ENCODE results near the gene LDLR.

LDLR gene

DNA sequence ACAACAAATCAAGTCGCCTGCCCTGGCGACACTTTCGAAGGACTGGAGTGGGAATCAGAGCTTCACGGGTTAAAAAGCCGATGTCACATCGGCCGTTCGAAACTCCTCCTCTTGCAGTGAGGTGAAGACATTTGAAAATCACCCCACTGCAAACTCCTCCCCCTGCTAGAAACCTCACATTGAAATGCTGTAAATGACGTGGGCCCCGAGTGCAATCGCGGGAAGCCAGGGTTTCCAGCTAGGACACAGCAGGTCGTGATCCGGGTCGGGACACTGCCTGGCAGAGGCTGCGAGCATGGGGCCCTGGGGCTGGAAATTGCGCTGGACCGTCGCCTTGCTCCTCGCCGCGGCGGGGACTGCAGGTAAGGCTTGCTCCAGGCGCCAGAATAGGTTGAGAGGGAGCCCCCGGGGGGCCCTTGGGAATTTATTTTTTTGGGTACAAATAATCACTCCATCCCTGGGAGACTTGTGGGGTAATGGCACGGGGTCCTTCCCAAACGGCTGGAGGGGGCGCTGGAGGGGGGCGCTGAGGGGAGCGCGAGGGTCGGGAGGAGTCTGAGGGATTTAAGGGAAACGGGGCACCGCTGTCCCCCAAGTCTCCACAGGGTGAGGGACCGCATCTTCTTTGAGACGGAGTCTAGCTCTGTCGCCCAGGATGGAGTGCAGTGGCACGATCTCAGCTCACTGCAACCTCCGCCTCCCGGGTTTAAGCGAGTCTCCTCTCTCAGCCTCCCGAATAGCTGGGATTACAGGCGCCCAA lies at the start of gene LDLR:
Gene LDLR (plus strand): TSS at position 210 of the 760 bp plus-strand sequence. CDS start 86 bp downstream, at position 296.
- peak; percentile 89 for DNase-seq

DNA sequence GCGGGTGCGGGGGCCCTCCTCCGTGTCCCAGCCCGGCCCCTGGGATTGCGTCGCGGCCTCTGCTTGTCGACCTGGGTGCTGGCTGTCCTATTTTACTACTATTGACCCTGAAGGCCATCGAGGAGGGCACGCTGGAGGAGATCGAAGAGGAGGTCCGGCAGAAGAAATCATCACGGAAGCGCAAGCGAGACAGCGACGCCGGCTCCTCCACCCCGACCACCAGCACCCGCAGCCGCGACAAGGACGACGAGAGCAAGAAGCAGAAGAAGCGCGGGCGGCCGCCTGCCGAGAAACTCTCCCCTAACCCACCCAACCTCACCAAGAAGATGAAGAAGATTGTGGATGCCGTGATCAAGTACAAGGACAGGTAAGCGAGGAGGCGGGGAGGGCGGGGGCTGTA lies 48.1 kb upstream of the LDLR start:
- DNase-seq: no peak

GRCh38 chr19:11041966-11042627 lies 47.2 kb upstream of the LDLR start:
- no peak for DNase-seq

DNA sequence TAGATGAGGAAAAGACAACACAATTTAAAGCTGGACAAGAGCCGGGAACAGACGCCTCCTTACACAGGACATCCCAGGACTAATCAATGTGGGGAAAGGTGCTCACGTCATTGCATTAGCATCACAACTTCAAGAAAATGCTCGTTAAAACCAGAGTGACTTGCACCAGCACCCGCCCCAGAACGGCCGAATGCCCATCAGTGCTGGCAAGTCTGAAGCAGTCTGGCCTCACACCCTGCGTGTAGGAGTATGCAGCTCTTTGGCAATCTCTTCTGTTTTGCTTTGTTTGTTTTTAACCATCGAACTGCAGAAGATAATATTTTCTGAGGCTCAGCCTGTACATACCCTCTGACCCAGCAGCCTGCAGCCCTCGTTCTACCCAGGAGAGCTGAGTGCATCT lies 44.8 kb upstream of the LDLR start:
- DNase-seq: no peak

DNA sequence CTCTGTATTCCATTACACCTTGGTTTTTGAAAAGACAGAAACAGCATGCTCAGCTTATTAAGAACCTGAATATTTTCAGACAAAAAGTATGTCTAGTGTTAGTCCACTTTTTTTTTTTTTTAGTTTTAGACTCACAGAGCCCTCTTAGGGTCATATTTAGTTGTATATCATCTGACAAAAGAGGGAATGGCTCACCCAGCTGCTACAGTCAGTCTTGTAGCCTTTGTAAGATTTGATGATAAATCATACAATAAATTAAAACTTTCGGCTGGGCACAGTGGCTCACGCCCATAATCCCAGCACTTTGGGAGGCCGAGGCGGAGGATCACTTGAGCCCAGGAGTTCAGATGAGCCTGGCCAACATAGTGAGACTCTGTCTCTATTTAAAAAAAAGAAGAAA lies 43.7 kb upstream of the LDLR start:
- no peak for DNase-seq

GRCh38 chr19:11046605-11047354 lies 42.5 kb upstream of the LDLR start:
- DNase-seq: no peak

DNA sequence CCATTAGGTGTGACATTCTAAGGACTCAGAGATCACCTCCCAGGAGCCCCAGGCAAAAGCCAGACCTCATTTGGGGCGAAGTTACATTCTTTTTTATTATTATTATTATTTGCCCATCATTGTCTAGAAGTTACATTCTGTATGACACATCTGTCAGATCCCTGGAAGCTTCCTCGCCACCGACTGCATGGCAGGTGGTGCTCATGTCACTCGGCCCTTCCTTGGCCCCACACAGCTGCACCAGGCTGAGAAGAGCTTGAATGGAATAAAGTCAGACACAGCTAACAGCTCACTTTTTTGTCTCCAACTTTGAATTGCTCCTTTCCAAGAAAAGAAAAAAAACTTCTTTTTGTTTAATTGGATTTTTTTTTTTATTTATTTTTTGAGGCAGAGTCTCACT lies 41.4 kb upstream of the LDLR start:
- no peak for DNase-seq

DNA sequence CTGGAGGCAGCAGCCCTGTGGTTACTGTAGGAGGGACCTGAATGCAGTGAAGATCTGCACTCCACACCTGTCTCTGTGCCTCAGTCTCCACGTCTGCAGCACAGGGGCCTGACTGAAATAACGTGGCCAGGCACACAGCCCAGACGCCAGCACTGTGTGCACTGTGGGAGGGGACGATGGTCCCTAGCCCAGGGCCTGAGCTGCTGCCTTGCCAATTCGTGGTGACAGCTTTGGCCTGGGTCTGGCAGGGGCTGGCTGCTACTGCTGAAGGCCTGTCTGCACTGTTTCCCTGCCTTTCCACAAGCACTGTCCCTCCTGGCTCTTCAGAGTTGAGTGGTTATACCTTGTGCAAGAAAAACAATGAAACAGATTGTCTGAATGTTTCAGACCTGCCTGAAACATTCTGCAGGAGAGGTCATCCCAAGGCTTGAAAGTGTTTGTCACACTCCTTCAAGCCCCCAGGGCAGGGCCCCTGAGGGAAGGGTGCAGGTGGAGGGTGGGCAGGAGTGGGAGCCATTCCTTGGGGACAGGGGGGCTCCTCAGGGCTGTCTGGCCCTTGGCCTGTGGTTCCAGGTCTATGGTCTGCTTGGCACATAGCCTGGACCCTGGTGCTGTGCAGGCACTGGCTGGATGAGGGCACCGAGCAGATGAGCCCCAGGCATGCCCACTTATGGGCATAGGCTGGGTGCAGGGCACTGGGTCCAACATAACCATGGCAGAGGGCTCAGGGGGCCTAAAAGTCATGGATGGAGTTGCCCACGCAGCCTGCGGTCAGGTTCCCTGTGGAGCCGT lies 38.7 kb upstream of the LDLR start:
- no peak for DNase-seq

DNA sequence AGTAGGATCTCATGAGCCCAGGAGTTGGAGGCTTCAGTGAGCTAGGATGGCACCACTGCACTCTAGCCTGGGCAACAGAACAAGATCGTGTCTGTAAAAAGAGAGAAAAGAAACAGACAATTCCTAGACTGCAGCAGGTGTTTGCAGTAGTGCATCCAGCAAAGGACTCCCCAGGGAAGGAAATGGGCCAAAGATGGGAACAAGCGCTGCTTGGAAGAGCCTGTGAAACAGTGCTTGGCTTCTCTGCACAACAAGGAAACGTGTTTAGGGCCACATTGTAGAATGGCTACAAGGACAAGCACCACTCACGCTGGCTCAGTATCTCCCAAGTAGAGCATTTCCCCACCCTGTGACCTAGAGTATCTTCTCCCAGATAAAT lies 35.5 kb upstream of the LDLR start:
- no peak for DNase-seq

- no peak for DNase-seq
These were observed 35.1 kb upstream of the LDLR start for GRCh38 chr19:11054200-11054599.

DNA sequence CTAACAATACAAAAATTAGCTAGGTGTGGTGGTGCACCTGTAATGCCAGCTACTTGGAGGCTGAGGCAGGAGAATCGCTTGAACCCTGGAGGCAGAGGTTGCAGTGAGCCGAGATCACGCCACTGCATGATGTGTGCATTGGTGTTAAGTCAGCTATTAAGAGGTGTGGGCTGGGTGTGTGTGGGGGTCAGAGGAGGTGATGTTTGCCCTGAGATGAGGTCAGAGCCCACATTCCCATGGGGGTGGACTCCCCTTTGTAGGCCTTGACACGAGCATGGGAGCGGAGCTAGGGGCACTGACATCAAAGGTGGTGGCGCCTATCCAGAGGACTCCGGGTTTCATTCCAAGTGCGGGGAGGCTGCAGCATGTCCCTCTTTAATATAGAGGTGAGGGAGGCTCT lies 34.6 kb upstream of the LDLR start:
- no peak for DNase-seq

GRCh38 chr19:11058246-11059030 lies 30.8 kb upstream of the LDLR start:
- no peak for DNase-seq

DNA sequence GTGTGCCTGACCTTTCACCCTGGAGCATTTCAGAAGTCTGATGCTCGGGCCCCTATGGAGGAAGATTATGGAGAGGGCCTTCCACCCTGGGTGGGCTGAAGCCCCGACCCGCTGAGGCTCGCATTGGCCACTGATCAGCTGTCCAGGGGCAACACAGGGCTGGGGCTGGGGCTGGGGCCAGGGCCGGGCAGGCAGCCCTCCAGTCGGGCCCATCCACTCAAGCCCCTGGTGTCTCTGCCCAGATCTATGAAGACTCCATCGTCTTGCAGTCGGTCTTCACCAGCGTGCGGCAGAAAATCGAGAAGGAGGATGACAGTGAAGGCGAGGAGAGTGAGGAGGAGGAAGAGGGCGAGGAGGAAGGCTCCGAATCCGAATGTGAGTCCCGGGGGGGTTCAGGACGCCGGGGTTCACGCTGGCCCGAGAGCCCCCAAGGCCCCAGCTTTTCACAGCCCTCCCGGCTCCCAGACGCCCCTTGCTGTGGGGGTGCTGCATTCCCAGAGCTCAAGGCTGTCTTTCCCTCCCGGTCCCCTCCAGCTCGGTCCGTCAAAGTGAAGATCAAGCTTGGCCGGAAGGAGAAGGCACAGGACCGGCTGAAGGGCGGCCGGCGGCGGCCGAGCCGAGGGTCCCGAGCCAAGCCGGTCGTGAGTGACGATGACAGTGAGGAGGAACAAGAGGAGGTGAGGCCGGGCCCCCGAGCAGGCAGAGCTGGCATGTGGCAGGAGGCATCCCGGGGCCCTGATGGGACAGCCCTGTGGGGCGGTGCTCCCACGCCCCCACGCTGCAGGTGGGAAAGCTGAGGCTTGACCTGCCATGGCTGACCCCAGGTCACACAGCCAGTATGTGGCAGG lies 29.5 kb upstream of the LDLR start:
- no peak for DNase-seq

GRCh38 chr19:11061952-11062351 lies 27.3 kb upstream of the LDLR start:
- DNase-seq: no peak

GRCh38 chr19:11063434-11063833 lies 25.8 kb upstream of the LDLR start:
- no peak for DNase-seq

DNA sequence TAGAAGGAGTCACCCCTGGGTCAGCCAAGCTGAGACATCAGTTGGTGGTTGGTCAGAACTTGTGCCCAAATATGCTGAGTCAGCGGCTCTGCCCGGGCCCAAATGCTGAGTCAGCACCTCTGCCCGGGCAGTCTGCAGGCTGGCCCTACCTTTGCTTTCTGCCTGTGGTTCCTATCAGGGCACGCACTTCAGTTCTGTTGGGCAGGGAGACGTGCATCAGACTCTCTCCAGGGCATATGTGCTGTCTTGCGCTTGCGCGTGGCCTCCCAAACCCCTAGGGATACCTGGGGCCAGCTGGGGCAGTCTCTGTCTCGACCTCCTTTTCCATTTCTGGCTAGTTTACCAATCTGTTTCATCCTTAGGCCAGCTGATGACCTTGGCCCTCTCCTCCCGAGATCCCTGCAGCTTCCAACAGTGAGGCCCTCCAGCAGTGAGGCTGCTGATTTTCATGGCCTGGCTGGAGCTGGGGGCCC lies 24.4 kb upstream of the LDLR start:
- no peak for DNase-seq

DNA sequence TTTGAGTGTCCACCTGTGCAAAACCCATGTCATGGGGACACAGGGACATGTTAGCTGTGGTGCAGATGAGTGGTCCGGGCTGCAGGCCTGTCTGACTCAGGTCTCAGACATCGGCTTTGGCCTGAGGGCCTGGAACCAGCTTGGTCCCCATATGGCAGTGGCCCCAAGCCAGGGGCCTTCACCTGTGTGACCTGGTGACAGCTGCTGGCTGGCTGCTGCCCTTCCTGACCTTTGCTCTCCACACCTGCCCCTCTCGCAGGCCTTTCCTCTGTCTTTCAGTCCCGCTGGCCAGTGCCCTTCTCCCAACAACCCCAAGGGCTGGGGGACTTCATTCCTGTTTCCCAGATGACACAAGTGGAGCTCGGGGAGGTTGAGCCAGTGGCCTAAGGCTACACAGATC lies 22.9 kb upstream of the LDLR start:
- no peak for DNase-seq

GRCh38 chr19:11067356-11068113 lies 21.7 kb upstream of the LDLR start:
- no peak for DNase-seq

- no peak for DNase-seq
These were observed 19.7 kb upstream of the LDLR start for GRCh38 chr19:11069561-11069960.

GRCh38 chr19:11070123-11070522 lies 19.1 kb upstream of the LDLR start:
- no peak for DNase-seq

Data from activated effector memory CD4-positive, alpha-beta T cell treated with anti-CD3 and anti-CD28 coated beads, Interleukin-2, amount 50 U/mL, for 16 hours (primary cell).